HepG2 (cell line): ENCODE results near the gene RNF14. TPM values are rescaled to one million over a fixed set of nuclear protein-coding genes. Genes with fewer than 3 reads are reported as not detected.

Source experiments
- ATF7-NPFF ChIP-seq: sonication (generic); formaldehyde crosslinking; IDR thresholded peaks from 2 replicates; pipeline ENCODE4 v1.8.1; 2023; ENCODE audit warnings: mild to moderate bottlenecking, low read depth, missing genetic modification reagents, moderate library complexity
- CREBL2 ChIP-seq: sonication (generic); formaldehyde crosslinking; IDR thresholded peaks from 2 replicates; pipeline ENCODE4 v1.8.1; 2023; ENCODE audit warnings: missing genetic modification reagents, mild to moderate bottlenecking, borderline replicate concordance
- DMTF1 ChIP-seq: sonication (generic); formaldehyde crosslinking; IDR thresholded peaks from 2 replicates; pipeline ENCODE4 v1.4.0; 2020; ENCODE audit warnings: mild to moderate bottlenecking, missing genetic modification reagents
- ELF1 ChIP-seq: sonication (generic); formaldehyde crosslinking; IDR thresholded peaks from 2 replicates; pipeline ENCODE4 v1.4.0; 2020; ENCODE audit warnings: missing genetic modification reagents
- ESRRA ChIP-seq: sonication (generic); formaldehyde crosslinking; IDR thresholded peaks from 2 replicates; pipeline ENCODE4 v1.5.1; 2020; ENCODE audit warnings: mild to moderate bottlenecking, low read depth, missing genetic modification reagents
- GZF1 ChIP-seq: sonication (generic); formaldehyde crosslinking; IDR thresholded peaks from 2 replicates; pipeline ENCODE4 v1.5.1; 2020; ENCODE audit warnings: mild to moderate bottlenecking, missing genetic modification reagents
- KLF15 ChIP-seq: sonication (generic); formaldehyde crosslinking; IDR thresholded peaks from 2 replicates; pipeline ENCODE4 v1.8.1; 2023; ENCODE audit warnings: borderline replicate concordance, mild to moderate bottlenecking, inconsistent platforms, missing genetic modification reagents, mixed read lengths
- NBN ChIP-seq: fragments of 450-650 bp; conservative IDR thresholded peaks from 2 replicates; pipeline ENCODE4 v1.6.1; 2017
- NR2F2 ChIP-seq: IDR thresholded peaks from 2 replicates; pipeline ENCODE4 v1.6.1; 2012; ENCODE audit warnings: low read depth, inconsistent platforms, borderline replicate concordance
- PAF1 ChIP-seq: IDR thresholded peaks from 2 replicates; pipeline ENCODE4 v1.6.1; 2016; ENCODE audit warnings: missing genetic modification reagents, missing compliant biosample characterization
- PBX2 ChIP-seq: IDR thresholded peaks from 2 replicates; pipeline ENCODE4 v1.6.1; 2016; ENCODE audit warnings: control low read depth
- ZFP1 ChIP-seq: IDR thresholded peaks from 2 replicates; pipeline ENCODE4 v1.6.1; 2016
- ZNF121 ChIP-seq: sonication (generic); formaldehyde crosslinking; IDR thresholded peaks from 2 replicates; pipeline ENCODE4 v1.5.0; 2020; ENCODE audit warnings: mild to moderate bottlenecking, missing genetic modification reagents
- ZNF263 ChIP-seq: sonication (generic); formaldehyde crosslinking; IDR thresholded peaks from 2 replicates; pipeline ENCODE4 v1.4.0; 2020; ENCODE audit warnings: missing genetic modification reagents
- ZNF33B ChIP-seq: sonication (generic); formaldehyde crosslinking; IDR thresholded peaks from 2 replicates; pipeline ENCODE4 v1.5.1; 2020; ENCODE audit warnings: mild to moderate bottlenecking, missing genetic modification reagents
- ZNF362 ChIP-seq: sonication (generic); formaldehyde crosslinking; IDR thresholded peaks from 2 replicates; pipeline ENCODE4 v1.4.0; 2020; ENCODE audit warnings: missing genetic modification reagents, mild to moderate bottlenecking, borderline replicate concordance
- ZNF510 ChIP-seq: sonication (generic); formaldehyde crosslinking; IDR thresholded peaks from 2 replicates; pipeline ENCODE4 v1.4.0; 2020; ENCODE audit warnings: low read depth, mild to moderate bottlenecking, missing genetic modification reagents
- ZNF710 ChIP-seq: sonication (generic); formaldehyde crosslinking; IDR thresholded peaks from 2 replicates; pipeline ENCODE4 v1.5.0; 2020; ENCODE audit warnings: mild to moderate bottlenecking, missing genetic modification reagents, borderline replicate concordance
- ZNF781 ChIP-seq: sonication (generic); formaldehyde crosslinking; IDR thresholded peaks from 2 replicates; pipeline ENCODE4 v1.5.1; 2020; ENCODE audit warnings: borderline replicate concordance, mild to moderate bottlenecking, missing genetic modification reagents; ENCODE audit errors: not compliant biosample characterization
- ZNF83 ChIP-seq: sonication (generic); formaldehyde crosslinking; IDR thresholded peaks from 2 replicates; pipeline ENCODE4 v1.4.0; 2020; ENCODE audit warnings: missing genetic modification reagents, mild to moderate bottlenecking, borderline replicate concordance
- ZSCAN12 ChIP-seq: sonication (generic); formaldehyde crosslinking; IDR thresholded peaks from 2 replicates; pipeline ENCODE4 v1.9.0; 2021; ENCODE audit warnings: mild to moderate bottlenecking, missing genetic modification reagents
- polyA plus RNA-seq, 8 experiments: library from polyadenylated mRNA; depleted of rRNA in 3 of 8; stranded (reverse) in 7 of 8; unstranded in 1 of 8; fragments of >200 nt; fragmentation: Illumina TruSeq in 4 of 8; extraction: Trizol in 4 of 8; gene quantifications; 2 replicates each; pipeline versions ENCODE4 v1.2.1 to v1.2.3, GENCODE V29; 2011 to 2016; ENCODE audit warnings: low read depth in 4 of 8, missing spikeins in 1 of 8, mixed read lengths in 1 of 8; ENCODE audit not compliant: insufficient read depth in 1 of 8
- total RNA-seq, 5 experiments: library from RNA; depleted of rRNA; stranded (reverse); fragments of >200 nt; fragmentation: Illumina TruSeq; extraction: Trizol; gene quantifications; 2 replicates each; pipeline ENCODE4 v1.2.3, GENCODE V29; 2016; ENCODE audit warnings: low read depth in 1 of 5

Gene RNF14
- total and polyA plus RNA-seq, 2 of the 13 experiments (the other 11 are each of a cell fraction or from before 2014, with no cell fraction given) = 11.3 to 28.1 TPM

GRCh38 chr5:141923448-141924313, 45.2 kb upstream of the RNF14 start, which contains the start of gene DELE1 (continued):
- TF ChIP-seq ZNF263 (CRISPR knock-in tag) = 0 out of 2 replicates have a peak, but pooled peaks have one; percentile 6
- peak; percentile 81 for TF ChIP-seq ZNF781 (CRISPR knock-in tag)
- TF ChIP-seq ZSCAN12 (CRISPR knock-in tag) = no peak
- TF ChIP-seq PAF1 (CRISPR knock-in tag) = no peak
- peak; percentile 22; the same call in 1 of the 2 replicates for TF ChIP-seq ZFP1 (CRISPR knock-in tag)
- no peak for TF ChIP-seq PBX2 (CRISPR knock-in tag)
- TF ChIP-seq ZNF121 (CRISPR knock-in tag) = no peak
- no peak for TF ChIP-seq NR2F2
- no peak for TF ChIP-seq NBN
- peak; percentile 96 for TF ChIP-seq ZNF510 (CRISPR knock-in tag)
- no peak for TF ChIP-seq ZNF83 (CRISPR knock-in tag)
- TF ChIP-seq ZNF710 (CRISPR knock-in tag) = peak; percentile 36; the same call in 1 of the 2 replicates
- no peak for TF ChIP-seq DMTF1 (CRISPR knock-in tag)
- TF ChIP-seq CREBL2 = no peak
- peak; percentile 42; the same call in 1 of the 2 replicates for TF ChIP-seq ZNF362 (CRISPR knock-in tag)
- TF ChIP-seq ELF1 (CRISPR knock-in tag) = peak; percentile 92
- peak; percentile 59; the same call in 1 of the 2 replicates for TF ChIP-seq ATF7-NPFF (CRISPR knock-in tag)
- no peak for TF ChIP-seq KLF15 (CRISPR knock-in tag)
- peak; percentile 29; the same call in 1 of the 2 replicates for TF ChIP-seq GZF1 (CRISPR knock-in tag)
- TF ChIP-seq ZNF33B = peak; percentile 78; the same call in 1 of the 2 replicates
- peak; percentile 83 for TF ChIP-seq ESRRA (CRISPR knock-in tag)
